HG03460 (cell line): ENCODE data around the gene FATE1.
"Not testable (repeated sequence)": the region's sequence is repeated elsewhere in the genome, so short reads cannot be mapped to it uniquely, and the experiment has no call there.

Experiments used
- ATAC-seq: cut with Tn5 transposase; IDR thresholded peaks from one replicate; pipeline ENCODE4 v1.9.1; 2021; ENCODE audit not compliant: unreplicated experiment

Gene FATE1

DNA sequence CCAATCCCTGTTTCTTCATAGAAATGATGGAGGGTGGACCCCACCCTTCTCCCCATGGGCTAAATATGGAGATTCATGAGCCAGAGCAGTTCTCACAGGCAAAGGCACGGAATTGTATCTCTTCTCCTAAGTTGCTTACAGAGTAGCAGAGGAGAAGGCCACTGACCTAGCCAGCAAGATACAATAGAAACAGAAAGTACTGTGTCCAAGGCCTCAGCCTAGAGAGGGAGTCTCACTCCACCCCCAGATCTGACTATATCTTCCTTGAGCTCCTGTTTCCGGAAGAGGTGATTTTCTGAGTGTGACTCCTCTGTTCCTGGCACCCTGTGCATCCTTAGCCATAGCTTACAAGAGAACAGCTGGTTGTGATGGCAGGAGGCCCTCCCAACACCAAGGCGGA lies at the start of gene FATE1:
Gene FATE1 (plus strand): TSS at position 284 of the 400 bp plus-strand sequence. CDS start 85 bp downstream, at position 369.
- ATAC-seq = no peak

DNA sequence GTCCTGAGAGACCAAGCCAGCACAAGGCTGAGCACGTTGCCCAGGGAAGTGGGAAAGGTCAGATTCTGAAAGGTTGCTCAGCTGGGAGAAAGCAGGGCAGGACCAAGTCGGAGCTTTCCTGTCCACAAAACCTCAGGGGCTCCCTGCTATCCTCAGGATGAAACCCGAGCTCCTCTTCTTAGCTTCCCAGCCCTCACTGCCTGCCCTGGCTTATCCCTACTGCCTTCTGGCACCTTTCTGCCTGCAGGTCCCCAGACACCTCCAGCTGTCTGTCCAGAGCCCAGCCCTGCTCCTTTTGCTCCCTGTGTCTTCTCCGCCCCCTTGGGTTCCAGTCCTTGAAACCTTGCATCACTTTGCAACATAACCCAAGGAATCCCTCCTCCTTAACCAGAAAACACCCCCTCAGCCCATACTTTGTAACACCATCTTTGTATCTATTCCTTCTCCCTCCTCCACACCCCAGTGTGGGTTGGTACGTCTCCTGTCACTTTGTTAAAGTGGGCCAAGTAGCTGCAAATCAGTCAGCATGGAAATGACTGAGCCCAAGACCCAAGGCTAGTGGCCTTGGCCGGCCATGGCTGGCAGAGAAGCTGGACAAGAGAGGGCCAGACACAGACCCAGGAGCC lies 40.6 kb upstream of the FATE1 start:
- no peak for ATAC-seq

DNA sequence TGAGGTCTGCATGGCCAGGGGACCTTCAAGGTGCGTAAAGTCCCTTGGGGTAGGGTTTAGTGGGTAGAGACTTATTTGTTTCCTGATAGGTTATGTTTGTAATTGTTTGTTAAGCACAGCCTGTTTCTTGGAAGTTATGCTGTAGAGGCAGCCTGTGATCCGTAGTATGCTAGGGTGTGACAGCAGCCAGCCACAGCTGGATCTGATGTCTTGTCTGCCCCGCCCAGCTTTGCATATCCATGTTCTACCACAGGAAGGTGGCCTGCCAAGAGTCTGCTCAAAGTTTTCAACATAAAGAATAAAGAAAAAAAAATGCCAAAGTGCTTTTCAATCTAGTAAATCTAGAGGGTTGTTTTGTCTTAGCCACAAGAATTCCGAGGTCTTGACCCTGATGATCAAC lies 39.6 kb upstream of the FATE1 start:
- ATAC-seq = no peak

DNA sequence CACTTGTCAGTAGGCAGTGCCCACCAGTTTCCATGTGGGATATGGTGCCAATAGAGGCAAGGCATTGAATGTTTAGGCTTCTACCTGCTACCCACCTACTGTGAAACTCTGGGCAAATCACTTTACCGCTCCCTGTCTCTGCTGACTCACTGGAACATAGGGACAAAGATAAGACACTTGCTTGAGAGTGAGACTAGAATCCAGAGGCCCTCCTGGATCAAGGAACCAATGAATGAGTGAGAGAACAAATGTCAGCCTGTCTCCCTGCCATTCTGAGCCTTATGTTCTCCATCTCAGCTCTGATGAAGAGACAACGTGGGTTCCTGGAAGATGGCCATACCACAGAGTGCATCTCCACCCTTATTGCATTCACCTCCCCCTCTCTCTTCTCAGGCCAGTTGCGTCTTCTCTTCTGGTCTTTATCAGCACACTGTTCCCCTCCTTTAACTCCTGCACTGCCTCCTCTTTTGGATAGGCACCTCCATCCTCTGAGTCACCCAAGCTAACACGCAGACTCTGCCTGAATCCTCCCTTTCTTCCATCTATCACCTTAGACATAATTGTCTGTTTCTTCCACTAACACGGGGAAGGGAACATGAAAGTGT lies 35.9 kb upstream of the FATE1 start:
- no peak for ATAC-seq

DNA sequence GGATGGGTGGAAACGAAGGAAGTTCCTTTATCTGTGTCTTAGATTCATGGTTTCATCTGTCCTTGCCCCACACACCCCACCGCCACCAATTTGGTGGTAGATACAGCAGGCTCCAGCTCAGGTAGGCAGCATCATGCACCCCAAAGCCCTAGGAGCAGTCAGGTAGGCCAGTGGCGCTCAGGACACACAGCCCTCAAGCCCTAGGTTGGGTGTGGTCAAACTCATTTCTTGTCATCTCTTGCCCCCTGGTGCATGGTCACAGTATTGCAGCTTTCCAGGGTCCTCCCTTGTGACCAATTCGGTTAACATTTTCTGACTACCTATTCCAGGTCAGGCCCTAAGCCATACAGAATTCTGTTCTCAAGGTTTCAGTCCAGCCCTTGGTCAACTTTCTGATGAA lies 35.0 kb upstream of the FATE1 start:
- no peak for ATAC-seq

- no peak for ATAC-seq
Measured at GRCh38 chrX:151687635-151688034, 28.2 kb upstream of the FATE1 start.

GRCh38 chrX:151688695-151689094 lies 27.1 kb upstream of the FATE1 start:
- no peak for ATAC-seq

GRCh38 chrX:151692825-151693224 lies 23.0 kb upstream of the FATE1 start:
- ATAC-seq = no peak

DNA sequence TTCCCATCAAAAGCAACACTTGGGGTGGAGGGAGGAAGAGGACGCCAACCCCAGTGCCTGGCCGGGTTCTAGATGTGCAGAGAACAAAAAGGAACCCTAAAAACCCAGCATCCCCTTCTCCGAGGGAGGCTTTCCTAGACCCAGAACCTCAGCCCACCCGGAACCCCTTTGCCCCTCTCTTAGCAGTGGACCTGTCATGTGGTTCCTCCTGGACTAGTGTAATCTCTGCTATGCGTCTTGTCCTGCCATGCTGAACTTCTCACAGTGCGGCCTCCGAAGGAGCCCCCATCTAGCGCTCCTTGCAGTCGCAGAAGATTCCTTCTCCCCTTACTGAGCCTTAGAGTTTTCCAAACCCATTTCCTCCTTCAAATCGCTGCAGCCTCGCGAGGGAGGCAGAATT lies 21.7 kb upstream of the FATE1 start:
- no peak for ATAC-seq

GRCh38 chrX:151694661-151695582 lies 20.9 kb upstream of the FATE1 start, which contains the start of gene PRRG3:
TSS of gene PRRG3 (plus strand) at chrX:151695458. CDS start at chrX:151698815, 3,357 bp downstream.
- no peak for ATAC-seq

- no peak for ATAC-seq
Measured at GRCh38 chrX:151695583-151696340, 20.1 kb upstream of the FATE1 start.

DNA sequence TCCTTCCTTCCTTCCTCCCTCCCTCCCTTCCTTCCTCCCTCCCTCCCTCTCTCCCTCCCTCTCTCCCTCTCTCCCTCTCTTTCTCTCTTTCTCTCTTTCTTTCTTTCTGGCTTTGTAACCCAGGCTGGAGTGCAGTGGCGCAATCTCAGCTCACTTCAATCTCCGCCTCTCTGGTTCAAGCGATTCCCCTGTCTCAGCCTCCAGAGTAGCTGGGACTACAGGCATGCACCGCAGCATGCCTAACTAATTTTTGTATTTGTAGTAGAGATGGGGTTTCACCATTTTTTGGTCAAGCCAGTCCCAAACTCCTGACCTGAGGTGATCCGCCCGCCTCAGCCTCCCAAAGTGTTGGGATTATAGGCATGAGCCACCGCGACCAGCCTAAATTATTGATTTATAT lies 18.8 kb upstream of the FATE1 start:
- ATAC-seq = not testable (repeated sequence)

DNA sequence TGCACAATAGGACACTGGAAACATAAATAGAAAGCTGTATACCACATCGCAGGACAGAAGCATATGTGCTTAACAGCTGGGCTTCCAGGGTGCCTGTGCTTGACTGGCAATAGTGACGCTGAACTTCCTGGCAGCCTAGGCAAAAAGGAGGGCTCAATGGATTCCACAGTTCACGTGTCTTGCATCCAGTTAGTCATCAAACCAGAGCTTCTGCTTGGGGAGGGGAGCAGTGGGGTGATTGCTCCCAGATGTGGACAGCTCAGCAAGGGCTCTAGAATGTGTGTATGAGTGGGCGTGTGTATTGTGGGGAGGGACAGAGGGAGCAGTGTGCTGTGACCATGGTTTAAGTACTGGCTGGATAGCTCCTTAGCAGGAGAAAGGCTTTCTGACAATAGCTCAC lies 18.3 kb upstream of the FATE1 start:
- ATAC-seq = no peak

GRCh38 chrX:151698485-151698884 lies 17.4 kb upstream of the FATE1 start:
- ATAC-seq = no peak

GRCh38 chrX:151699746-151700145 lies 16.1 kb upstream of the FATE1 start:
- ATAC-seq = no peak

- ATAC-seq = no peak
Measured at GRCh38 chrX:151700581-151700980, 15.3 kb upstream of the FATE1 start.

DNA sequence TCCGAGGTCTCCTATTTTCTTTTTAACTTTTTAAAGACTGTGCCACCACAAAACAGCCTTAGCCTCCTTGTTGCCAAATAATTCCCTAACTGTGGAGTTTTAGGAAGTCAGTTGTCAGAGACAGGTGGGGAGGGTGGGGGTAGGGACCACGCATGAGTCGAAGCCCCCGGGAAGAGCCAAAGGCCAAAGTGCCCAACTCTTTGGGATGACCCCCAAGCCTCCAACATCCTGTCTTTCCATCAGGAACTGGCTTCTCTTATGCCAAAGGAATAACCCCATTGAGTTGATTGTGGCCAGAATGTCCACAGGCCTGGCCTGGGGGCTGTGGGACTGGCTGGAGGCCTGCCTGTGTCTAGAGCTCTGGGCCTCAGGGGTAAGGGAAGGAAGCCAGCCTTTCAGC lies 14.8 kb upstream of the FATE1 start:
- ATAC-seq = no peak

- ATAC-seq = no peak
Measured at GRCh38 chrX:151701531-151701930, 14.3 kb upstream of the FATE1 start.

DNA sequence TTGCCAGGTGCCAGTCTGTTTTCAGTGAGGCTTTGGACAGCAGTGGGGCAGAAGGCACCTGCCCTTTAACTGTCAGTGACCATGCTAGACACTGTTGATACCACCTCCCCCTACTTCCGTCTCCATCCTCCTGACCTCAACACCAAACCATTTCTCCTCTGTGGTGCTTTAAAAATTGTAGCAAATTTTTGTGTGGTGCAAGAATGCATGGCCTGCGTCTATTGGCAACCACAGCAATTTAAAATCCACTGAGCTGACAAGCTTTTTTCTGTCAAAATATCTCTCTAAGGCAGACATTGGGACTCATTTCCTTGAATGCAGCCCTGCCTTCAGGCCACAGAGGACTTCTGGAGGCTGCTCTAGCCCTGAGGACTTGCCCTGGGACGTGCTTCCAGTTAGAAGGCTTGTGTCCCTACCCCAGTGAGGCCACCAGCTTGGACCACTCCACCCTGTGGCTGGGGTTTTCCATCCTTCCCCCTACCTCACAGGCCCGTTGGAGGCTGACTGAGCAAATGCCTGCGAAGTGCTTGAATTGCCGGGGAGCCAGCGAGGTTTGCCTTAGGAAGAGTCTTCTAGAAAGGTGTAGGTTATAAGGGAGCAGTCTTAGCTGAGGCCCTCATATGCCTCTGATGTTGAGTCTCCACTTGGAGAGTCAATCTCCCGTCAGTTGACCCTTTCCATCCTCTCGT lies 13.7 kb upstream of the FATE1 start:
- no peak for ATAC-seq

GRCh38 chrX:151702741-151703340 lies 13.0 kb upstream of the FATE1 start:
- ATAC-seq = no peak
